Activated CD8-positive, alpha-beta memory T cell treated with anti-CD3 and anti-CD28 coated beads, Interleukin-2, amount 50 U/mL, for 1 hour (primary cell): ENCODE measurements around the gene LPAR2.

ENCODE experiments used
- DNase-seq: peaks from one replicate; pipeline ENCODE4 v3.0.0-alpha.2; 2020; ENCODE audit errors: extremely low read depth

LPAR2 gene

GRCh38 chr19:19597809-19598306, 30.2 kb downstream of the LPAR2 start:
- peak; percentile 66 for DNase-seq

DNA sequence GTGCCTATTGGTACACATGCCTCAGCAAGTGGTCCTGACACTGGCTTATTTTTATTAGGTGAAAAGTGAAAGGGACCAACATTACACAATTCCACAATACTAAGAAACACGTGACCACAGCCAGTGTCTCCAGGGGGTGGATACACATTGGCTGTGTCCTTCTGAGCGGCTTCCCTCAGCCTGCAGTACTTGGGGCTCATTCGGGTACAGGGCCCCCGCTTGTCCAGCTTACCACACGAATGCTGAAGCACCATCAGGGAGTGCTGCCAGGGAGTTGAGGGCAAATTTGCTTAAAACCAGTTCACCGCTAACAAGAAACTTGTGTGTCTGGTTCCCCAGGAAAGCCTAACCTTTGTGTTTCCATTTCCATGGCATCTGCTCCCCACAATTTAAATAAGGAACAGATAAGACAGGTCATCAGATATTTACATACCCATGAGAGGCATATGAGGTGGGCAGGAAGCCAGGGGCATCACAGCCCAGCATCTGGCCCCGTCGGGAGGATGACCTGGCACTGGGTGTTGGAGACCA, 32.8 kb downstream of the LPAR2 start:
- no peak for DNase-seq

DNA sequence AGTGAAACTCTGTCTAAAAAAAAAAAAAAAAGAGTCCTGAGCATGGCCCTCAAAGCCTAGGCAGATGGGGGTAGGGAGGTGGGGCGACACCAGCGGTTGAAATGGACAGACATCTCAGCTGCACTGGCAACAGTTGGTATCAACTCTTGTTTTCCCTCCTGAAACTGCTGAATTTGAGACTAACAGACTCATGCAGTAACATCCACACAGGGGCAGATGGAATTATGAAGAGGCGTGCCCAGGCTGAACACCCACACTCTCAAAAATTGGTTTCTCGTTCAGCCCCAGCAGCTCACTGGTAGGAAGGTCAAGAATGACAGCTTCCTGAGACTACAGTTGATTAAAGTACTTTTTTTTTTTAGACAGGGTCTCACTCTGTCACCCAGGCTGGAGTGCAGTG, 33.6 kb downstream of the LPAR2 start:
- no peak for DNase-seq

GRCh38 chr19:19592690-19593089, 35.3 kb downstream of the LPAR2 start:
- DNase-seq: no peak

- DNase-seq: peak; percentile 39
Observed at GRCh38 chr19:19591133-19591825, 36.7 kb downstream of the LPAR2 start.

DNA sequence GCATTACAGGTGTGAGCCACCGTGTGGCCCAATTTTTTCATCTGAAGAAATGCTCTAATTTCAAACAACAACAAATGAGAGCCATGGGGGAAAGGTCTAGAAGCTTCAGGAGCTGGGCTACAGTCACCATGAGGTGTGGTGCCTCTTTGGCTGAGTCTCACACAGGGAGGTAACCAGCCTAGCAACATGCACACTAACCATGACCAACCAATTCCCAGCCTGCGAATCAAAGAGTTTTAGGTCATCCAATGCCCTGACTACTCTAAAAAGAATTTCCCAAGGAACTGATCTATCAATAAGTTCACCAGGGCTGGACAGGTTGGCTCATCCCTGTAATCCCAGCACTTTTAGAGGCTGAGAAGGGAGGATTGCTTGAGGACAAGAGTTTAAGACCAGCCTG, 39.5 kb downstream of the LPAR2 start:
- DNase-seq: no peak

DNA sequence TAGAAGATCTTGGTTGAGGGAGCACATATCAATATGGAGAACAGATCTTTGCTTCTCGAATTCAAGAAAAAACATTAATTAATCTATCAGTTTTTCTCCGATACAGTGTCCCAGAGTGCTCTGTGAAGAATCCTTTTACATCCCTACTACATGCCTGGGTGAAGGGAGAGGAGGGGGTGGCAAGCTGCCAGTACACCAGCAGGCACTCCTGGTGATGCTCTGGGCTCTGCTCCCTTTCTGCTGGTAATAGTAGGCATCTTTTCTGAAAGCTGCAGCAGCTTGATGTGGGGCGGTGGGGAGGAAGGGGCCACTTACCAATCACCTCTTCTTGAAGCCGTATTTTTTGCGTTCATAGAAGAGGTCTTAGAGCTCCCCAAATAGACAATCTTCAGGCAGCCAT, 40.2 kb downstream of the LPAR2 start:
- DNase-seq: no peak

DNA sequence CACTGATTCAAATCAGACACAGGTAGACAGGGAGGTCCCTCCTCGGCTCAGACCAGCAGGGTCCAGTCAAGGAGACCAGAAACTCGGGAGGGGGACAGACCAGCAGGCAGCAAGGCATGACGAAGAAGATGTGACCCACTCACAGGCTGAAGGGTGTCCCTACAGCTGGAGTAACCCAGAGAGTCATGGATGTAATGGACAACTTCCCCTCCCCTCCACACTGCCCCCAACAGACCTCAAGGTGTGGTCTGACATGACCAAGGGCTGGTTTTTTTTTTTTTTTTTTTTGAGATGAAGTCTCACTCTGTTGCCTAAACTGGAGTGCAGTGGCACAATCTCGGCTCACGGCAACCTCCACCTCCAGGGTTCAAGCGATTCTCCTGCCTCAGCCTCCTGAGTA, 43.7 kb downstream of the LPAR2 start:
- no peak for DNase-seq

GRCh38 chr19:19582471-19582870, 45.5 kb downstream of the LPAR2 start:
- no peak for DNase-seq

DNA sequence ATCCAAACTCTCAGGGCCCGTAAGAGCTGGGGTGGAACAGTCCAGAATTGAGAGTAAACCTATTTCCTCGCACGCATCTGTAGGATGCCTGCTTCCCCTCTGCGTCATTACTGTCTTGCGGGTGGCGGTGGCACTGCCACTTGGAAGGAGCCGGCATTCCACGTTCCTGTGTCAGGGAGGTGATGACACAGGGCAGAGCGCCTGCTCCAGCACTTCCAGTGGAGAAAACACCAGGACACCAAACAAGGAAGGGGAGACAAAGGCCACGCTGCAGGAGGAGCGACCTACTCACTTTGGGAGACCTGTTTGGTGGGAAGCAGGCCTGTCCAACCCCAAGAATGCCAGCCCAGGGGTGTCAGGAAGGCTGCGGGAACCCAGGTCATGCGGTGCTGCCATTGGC, 46.6 kb downstream of the LPAR2 start:
- no peak for DNase-seq

DNA sequence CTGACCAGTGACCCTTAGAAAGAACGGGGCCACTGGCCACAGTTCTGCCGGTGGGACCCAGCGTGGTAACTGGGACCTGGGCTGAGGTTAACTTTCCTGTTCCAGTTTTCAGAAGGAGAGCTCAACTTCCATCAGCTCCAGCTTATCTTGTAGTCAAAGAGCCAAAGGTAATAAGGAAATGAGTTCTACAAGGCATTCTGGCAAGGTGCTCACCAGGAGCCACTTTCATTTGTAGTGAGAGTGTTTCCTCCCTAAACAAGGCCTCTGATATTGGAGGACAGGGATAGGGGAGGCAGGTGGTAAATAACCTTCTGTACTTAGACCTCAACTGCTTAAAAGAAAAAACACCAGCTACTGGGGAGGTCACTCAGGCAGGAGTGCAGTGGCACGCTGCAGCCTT, 47.6 kb downstream of the LPAR2 start:
- DNase-seq: no peak

DNA sequence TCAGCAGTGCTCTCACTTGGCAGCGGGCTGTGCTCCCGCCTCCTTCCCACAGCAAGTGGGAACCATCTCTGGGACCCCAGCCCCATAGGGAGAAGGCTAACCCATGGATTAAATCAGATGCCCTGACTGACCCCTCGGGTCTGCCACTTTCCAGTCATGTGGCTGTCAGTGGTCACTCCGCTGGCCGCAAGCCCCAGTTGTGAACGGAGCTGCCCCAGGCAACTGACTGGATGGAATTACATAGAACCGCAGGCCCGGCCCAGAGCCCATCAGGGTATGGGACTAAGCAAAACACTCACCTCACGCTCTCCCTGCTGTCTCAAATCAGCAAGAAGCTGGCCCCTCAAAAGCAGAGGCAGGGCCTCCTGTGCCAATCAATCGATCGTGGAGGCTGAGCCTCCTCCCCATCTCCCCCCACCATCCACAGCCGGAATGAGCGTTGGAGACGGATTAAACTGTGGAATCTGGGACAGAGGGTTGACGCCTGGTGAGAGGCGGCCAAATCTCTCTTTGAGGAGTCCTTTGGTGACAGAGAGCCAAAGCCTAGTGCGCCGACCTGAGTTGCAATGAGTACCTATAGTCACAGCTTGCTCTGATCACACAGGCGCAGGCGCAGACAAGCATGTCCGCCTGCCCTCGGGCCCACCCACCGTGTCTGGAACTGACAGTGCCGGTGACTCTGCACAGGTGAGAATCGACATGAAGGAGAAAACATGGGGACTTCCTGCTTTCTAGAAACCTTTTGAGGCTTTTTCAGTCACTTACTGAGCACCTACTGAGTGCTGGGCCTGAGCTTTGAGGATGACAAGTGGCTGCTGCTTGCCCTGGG, 48.3 kb downstream of the LPAR2 start:
- DNase-seq: no peak

DNA sequence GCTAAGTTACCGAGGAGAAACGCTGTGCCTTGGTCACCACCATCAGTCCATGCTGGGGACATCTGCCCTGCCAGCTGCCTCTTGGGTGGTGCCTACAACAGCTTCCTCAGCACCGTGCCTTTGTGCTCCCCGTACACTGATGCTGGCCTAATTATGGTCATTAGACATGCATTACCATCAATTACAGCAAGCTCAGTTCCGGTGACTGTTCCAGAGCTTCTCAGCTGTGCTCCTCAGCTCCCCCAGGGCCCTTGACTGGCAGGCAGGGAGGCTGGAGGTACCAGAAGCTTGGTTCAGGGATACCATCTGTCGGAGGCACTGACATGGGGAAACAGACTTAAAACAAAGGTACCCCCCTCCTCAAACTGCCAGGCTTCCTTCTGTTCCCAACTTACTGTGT, 49.8 kb downstream of the LPAR2 start:
- no peak for DNase-seq

GRCh38 chr19:19575411-19575810, 52.6 kb downstream of the LPAR2 start:
- no peak for DNase-seq
